OCI-LY3 (cell line): ENCODE measurements around the gene NLRC5.
"Not testable (repeated sequence)": the region's sequence is repeated elsewhere in the genome, so short reads cannot be mapped to it uniquely, and the experiment has no call there.

ENCODE experiments used
- H2AFZ ChIP-seq: fragments of 200-600, 300-600 bp; shearing (Covaris generic); 2 replicates; pipeline ENCODE4 v1.6.0; 2014; ENCODE audit warnings: antibody characterized with exemption, low read depth, low read length
- H3K27ac ChIP-seq: fragments of 200-600, 300-600 bp; sonication (generic); 2 replicates; pipeline ENCODE4 v1.5.1; 2014; ENCODE audit warnings: mild to moderate bottlenecking, low read length, moderate library complexity, mixed read lengths
- H3K27me3 ChIP-seq: fragments of 200-600, 300-600 bp; sonication (generic); 2 replicates; pipeline ENCODE4 v1.6.1; 2014; ENCODE audit warnings: low read depth, low read length, mixed read lengths
- H3K36me3 ChIP-seq: fragments of 200-600, 300-600 bp; sonication (generic); replicated peaks from 2 replicates; pipeline ENCODE3; 2014; ENCODE audit warnings: low read depth, low read length, mixed read lengths
- H3K4me1 ChIP-seq: fragments of 300-600, 200-600 bp; sonication (generic); 2 replicates; pipeline ENCODE4 v1.6.1; 2014; ENCODE audit warnings: low read length, mixed read lengths
- H3K4me2 ChIP-seq: fragments of 200-600, 300-600 bp; sonication (generic); 2 replicates; pipeline ENCODE4 v1.6.1; 2014; ENCODE audit warnings: low read length, mixed read lengths
- H3K4me3 ChIP-seq: fragments of 300-600, 200-600 bp; sonication (generic); 2 replicates; pipeline ENCODE4 v1.5.1; 2014; ENCODE audit warnings: antibody characterized with exemption, mild to moderate bottlenecking, low read length, moderate library complexity
- H3K79me2 ChIP-seq: fragments of 300-600, 200-600 bp; shearing (Covaris generic); 2 replicates; pipeline ENCODE4 v1.6.1; 2014; ENCODE audit warnings: mild to moderate bottlenecking, low read length, mixed read lengths
- H3K9ac ChIP-seq: fragments of 300-600, 200-600 bp; shearing (Covaris generic); 2 replicates; pipeline ENCODE4 v1.6.0; 2014; ENCODE audit warnings: mild to moderate bottlenecking, low read length, moderate library complexity
- H3K9me3 ChIP-seq: fragments of 200-600, 300-600 bp; shearing (Covaris generic); 2 replicates; pipeline ENCODE4 v1.6.1; 2014; ENCODE audit warnings: low read length, mixed read lengths; ENCODE audit not compliant: insufficient read depth
- H4K20me1 ChIP-seq: fragments of 200-600, 300-600 bp; sonication (generic); 2 replicates; pipeline ENCODE4 v1.6.1; 2016; ENCODE audit warnings: low read length, mixed read lengths; ENCODE audit not compliant: insufficient read depth
- EZH2phosphoT487 ChIP-seq: fragments of 200-600 bp; shearing (Covaris generic); IDR thresholded peaks from 2 replicates; pipeline ENCODE4 v1.6.1; 2018; ENCODE audit warnings: antibody characterized with exemption, mixed run types, low read depth
- TF ChIP-seq, protein P1 (sequence below): fragments of 200-600, 300-600 bp; sonication (generic); IDR thresholded peaks from 2 replicates; pipeline ENCODE4 v1.5.1; 2014; ENCODE audit warnings: antibody characterized with exemption, low read length, low read depth

The NLRC5 gene

DNA sequence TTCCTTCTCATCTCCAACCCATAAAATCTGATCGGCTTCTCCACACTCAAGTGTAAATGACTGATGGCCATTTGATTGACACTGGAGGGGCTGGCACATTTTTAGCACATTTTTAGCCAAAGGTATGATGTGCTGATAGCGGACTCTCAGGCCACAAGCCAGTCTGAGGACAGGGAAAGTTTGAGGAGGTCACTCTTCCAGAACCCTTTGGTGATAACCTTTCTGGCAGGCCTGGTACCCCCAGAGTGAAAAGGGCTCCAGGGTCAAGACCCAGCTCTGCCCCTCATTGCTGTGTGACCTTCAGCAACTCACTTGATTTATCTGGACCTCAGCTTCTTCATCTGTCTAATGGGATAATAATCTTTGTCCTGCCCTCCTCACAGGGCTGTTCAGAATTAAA, 1.7 kb upstream of the NLRC5 start:
- Histone ChIP-seq H4K20me1 (no peaks in the 10 kb centered on the region), H3K79me2 (peaks cover 35% of the 10 kb centered on the region), H3K4me2 (peak overlapping the region; percentile 88; the same call in 1 of the 2 replicates), H2AFZ (no peak overlapping the region), H3K27me3 (no peaks in the 10 kb centered on the region), H3K9me3 (no peaks in the 10 kb centered on the region), H3K36me3 (peaks cover 8% of the 10 kb centered on the region), H3K27ac (no peak overlapping the region), H3K4me3 (no peak overlapping the region), H3K9ac (no peak overlapping the region), H3K4me1 (peaks cover 18% of the 10 kb centered on the region)
- TF ChIP-seq EZH2phosphoT487, result no peak
- TF ChIP-seq, protein P1, sequence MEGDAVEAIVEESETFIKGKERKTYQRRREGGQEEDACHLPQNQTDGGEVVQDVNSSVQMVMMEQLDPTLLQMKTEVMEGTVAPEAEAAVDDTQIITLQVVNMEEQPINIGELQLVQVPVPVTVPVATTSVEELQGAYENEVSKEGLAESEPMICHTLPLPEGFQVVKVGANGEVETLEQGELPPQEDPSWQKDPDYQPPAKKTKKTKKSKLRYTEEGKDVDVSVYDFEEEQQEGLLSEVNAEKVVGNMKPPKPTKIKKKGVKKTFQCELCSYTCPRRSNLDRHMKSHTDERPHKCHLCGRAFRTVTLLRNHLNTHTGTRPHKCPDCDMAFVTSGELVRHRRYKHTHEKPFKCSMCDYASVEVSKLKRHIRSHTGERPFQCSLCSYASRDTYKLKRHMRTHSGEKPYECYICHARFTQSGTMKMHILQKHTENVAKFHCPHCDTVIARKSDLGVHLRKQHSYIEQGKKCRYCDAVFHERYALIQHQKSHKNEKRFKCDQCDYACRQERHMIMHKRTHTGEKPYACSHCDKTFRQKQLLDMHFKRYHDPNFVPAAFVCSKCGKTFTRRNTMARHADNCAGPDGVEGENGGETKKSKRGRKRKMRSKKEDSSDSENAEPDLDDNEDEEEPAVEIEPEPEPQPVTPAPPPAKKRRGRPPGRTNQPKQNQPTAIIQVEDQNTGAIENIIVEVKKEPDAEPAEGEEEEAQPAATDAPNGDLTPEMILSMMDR, result no peak

DNA sequence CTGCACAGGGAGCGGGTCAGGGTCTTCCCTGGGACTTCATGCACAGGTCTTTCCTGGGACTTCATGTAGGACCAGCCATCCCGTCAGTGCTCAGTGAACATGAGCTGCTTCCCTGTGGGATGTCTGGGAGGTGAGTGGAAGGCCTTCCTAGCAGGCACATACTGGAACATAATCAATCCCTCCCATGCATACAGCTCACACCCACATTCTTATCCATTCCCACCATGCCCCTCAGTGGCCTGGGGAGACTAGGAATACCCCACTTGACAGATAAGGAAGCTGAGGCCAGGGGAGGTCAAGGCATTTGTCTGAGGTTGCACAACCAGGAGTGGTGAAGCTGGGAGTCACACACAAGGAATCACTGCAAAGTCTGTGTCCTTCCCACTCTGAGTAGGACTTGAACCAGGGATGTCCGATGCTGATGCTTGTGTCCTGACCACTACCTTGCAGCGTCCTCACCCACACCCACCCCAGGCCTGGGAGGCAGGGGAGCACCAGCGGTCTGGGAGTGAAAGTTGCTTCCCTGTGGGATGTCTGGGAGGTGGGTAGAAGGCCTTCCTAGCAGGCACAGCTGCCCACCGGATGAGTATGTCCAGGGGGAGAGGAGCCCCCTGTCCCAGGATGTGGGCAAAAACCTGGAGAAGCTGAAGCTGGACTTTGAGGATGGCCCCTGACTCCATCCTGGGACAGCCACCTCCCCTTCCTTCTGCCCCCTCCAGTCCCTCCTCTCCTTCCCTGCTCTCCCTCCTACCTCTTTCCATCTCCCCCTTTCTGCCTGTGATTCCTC, 1.0 kb upstream of the NLRC5 start:
- H3K4me2 ChIP-seq, result peak overlapping the region; percentile 88
- no peaks in the 10 kb centered on the region for H3K9me3 ChIP-seq
- no peaks in the 10 kb centered on the region for H4K20me1 ChIP-seq
- peaks cover 39% of the 10 kb centered on the region for H3K79me2 ChIP-seq
- H3K27ac ChIP-seq, result no peak overlapping the region
- H2AFZ ChIP-seq, result no peak overlapping the region; the same call in 1 of the 2 replicates
- H3K27me3 ChIP-seq, result no peaks in the 10 kb centered on the region
- peaks cover 11% of the 10 kb centered on the region for H3K36me3 ChIP-seq
- peaks cover 18% of the 10 kb centered on the region for H3K4me1 ChIP-seq
- TF ChIP-seq EZH2phosphoT487, result no peak
- TF ChIP-seq, protein P1, result no peak
- peak overlapping the region; percentile 85 for H3K4me3 ChIP-seq
- H3K9ac ChIP-seq, result peak overlapping the region; percentile 84

DNA sequence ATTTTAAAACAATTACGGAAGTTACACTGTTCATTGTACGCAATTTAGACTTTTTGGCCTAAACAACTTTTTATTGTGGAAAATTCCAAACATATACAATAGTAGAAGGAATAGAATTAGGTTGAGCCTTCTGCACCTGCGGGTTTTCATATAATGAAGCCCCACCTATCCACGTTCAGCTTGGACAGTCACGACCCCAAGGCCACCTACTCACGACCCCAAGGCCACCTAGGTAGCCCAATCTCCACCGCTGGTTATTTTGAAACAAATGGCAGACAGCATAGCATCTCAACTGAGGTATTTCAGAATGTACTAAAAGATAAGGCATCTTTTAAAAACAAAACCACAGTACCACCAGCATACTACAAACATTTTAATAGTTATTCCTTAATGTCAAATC, 631 bp downstream of the NLRC5 start:
- H3K27ac ChIP-seq, result peak overlapping the region; percentile 47
- H3K9ac ChIP-seq, result peak overlapping the region; percentile 84
- H2AFZ ChIP-seq, result no peak overlapping the region
- H3K27me3 ChIP-seq, result no peaks in the 10 kb centered on the region
- no peaks in the 10 kb centered on the region for H4K20me1 ChIP-seq
- TF ChIP-seq, protein P1, result no peak
- TF ChIP-seq EZH2phosphoT487, result no peak
- H3K36me3 ChIP-seq, result peaks cover 15% of the 10 kb centered on the region
- H3K79me2 ChIP-seq, result peaks cover 51% of the 10 kb centered on the region
- peaks cover 18% of the 10 kb centered on the region for H3K4me1 ChIP-seq
- H3K9me3 ChIP-seq, result no peaks in the 10 kb centered on the region
- peak overlapping the region; percentile 88 for H3K4me2 ChIP-seq
- H3K4me3 ChIP-seq, result peak overlapping the region; percentile 85

DNA sequence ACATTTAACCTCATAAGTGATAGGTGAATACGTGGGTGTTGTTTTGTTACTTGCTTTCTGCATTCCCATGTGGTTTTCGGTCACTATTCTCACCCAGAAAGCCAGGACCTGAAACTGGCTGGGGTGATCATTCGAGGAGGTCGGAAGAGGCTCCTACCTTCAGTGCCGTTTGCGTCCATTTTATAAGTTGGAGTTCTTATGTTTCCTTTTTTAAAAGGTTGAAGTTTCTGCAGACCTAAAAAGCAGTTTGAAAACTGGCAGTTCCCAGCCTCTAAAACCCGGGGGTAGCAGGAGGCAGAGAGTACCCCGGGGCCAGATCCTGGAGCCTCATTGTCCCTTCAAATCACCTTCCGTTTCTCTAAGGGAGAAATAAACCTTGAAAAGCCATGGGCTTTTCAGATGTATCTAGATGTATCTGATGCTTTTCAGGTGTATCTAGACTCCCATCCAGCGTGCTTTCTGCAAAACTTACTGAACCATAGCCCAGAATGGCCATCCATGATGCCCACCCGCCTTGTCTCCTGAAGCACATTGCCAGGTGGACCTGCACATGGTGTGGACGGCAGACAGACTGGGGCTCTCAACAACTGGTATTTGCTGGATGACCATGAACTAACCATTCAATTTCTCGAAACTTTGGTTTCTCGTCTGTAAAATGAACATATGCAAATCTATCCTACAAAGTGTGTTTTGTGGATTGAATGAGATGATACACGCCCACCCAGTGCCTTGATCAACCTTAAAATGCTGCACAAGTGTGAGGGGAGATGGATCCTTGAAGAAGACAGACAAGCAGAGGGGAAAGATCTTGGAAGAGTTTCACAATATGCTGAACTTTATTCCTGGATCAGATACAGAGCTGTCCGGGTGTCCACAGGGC, 1.3 kb downstream of the NLRC5 start:
- peaks cover 16% of the 10 kb centered on the region for H3K36me3 ChIP-seq
- no peaks in the 10 kb centered on the region for H3K9me3 ChIP-seq
- H3K4me2 ChIP-seq, result peak overlapping the region; percentile 88
- no peaks in the 10 kb centered on the region for H3K27me3 ChIP-seq
- H2AFZ ChIP-seq, result no peak overlapping the region
- peak overlapping the region; percentile 85 for H3K4me3 ChIP-seq
- TF ChIP-seq, protein P1, result no peak
- peak overlapping the region; percentile 84 for H3K9ac ChIP-seq
- H3K4me1 ChIP-seq, result peaks cover 19% of the 10 kb centered on the region
- H3K79me2 ChIP-seq, result peaks cover 58% of the 10 kb centered on the region
- no peaks in the 10 kb centered on the region for H4K20me1 ChIP-seq
- peak overlapping the region; percentile 47 for H3K27ac ChIP-seq

DNA sequence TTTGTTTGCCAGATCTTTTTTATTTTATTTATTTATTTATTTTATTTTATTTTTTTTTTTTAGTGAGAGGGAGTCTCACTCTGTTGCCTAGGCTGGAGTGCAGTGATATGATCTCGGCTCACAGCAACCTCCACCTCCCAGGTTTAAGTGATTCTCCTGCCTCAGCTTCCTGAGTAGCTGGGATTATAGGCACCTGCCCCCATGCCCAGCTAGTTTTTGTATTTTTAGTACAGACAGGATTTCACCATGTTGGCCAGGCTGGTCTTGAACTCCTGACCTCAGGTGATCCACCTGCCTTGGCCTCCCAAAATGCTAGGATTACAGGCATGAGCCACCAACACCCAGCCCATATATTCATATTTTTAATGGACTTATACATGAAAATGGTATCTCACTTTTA, 3.1 kb downstream of the NLRC5 start:
- H3K4me3 ChIP-seq, H3K9me3 ChIP-seq, H3K9ac ChIP-seq, H3K4me2 ChIP-seq, H2AFZ ChIP-seq, H3K27me3 ChIP-seq, H4K20me1 ChIP-seq, H3K27ac ChIP-seq: not testable (repeated sequence)
- Histone ChIP-seq H3K79me2 (peaks cover 74% of the 10 kb centered on the region), H3K36me3 (peaks cover 28% of the 10 kb centered on the region), H3K4me1 (peaks cover 23% of the 10 kb centered on the region)
